Measurements from ENCODE around the gene CSRP1. TPM values are rescaled to one million over a fixed set of nuclear protein-coding genes. Genes with fewer than 3 reads are reported as not detected.
A peak's percentile ranks its signal among the peaks of the same experiment; 100 is the strongest.

The CSRP1 gene
- total RNA-seq, 4 donors from 2014 or later = 548 to 1,751 (median 1,444) TPM

DNA sequence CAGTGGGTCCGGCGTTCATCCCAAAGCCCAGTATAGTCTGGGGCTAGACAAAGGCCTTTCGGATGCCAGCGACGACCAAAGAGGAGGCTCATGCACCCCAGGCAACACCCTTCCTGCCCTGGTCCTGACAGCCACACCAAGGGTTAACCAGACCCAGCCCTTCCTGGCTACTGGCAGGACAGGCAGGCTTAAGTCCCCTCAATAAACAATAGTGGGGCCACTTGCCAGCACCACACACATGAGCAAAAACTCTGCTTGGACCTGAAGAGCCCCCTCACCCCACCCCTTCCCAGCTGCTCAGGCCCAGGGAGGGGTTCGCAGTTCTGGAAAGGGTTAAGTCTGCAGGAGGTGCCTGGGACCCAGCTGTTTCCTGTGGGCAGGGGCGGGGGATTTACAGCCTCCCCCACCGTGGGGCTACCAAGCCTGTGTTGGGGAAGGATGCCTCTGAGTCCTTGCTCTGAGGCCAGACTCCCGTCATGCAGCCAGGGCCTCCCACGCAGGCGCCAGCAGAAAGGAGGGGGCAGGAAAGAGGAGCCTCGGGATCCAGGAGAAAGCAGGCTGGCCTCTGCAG, 56.1 kb downstream of the CSRP1 start:
- DNase-seq (ENCODE audit: low spot score in 2 of 2) = no peak
- Histone ChIP-seq H3K27me3 (no peaks in the 10 kb centered on the region), H3K9me3 (no peaks in the 10 kb centered on the region), H3K4me3 (peak overlapping the region in 1 of 4 donors; percentile 13), H3K36me3 (no peaks in the 10 kb centered on the region), H3K27ac (peak overlapping the region; percentile 64 to 96 (median 84)), H3K4me1 (peaks cover 0 to 72% (median 32%) of the 10 kb centered on the region in 4 donors)
- WGBS, 2 donors = 7 to 11% methylated on average over 12 of the region's 12 CpGs
- TF ChIP-seq, protein P1, sequence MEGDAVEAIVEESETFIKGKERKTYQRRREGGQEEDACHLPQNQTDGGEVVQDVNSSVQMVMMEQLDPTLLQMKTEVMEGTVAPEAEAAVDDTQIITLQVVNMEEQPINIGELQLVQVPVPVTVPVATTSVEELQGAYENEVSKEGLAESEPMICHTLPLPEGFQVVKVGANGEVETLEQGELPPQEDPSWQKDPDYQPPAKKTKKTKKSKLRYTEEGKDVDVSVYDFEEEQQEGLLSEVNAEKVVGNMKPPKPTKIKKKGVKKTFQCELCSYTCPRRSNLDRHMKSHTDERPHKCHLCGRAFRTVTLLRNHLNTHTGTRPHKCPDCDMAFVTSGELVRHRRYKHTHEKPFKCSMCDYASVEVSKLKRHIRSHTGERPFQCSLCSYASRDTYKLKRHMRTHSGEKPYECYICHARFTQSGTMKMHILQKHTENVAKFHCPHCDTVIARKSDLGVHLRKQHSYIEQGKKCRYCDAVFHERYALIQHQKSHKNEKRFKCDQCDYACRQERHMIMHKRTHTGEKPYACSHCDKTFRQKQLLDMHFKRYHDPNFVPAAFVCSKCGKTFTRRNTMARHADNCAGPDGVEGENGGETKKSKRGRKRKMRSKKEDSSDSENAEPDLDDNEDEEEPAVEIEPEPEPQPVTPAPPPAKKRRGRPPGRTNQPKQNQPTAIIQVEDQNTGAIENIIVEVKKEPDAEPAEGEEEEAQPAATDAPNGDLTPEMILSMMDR (IDR thresholded peaks at IDR 0.05) = no peak
- TF ChIP-seq EP300 (IDR thresholded peaks at IDR 0.05) = peak in 1 of 2 donors; percentile 85

DNA sequence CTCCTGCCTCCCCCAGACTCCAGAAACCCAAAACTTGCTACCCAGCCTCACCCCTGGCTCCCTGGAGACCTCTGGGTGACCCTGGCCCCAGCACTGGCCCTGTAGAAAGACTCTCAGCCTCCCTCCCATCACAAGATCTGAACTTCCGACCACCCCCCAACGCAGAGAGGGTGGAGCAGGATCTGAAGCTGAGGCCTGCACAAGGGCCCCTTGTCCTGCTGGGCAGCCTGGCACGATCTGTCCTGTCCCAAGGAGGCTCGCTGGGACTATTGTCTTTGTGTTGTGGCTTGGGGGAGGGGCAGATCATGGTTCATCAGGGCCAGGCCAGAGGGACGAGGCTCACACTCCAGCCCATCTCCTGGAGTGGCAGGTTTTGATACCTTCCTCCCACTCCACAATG, 57.9 kb downstream of the CSRP1 start:
- TF ChIP-seq POLR2A (IDR thresholded peaks at IDR 0.05) = peak; percentile 18 to 20
- peak in 1 of 2 donors; percentile 95 for TF ChIP-seq EP300 (IDR thresholded peaks at IDR 0.05)
- TF ChIP-seq, protein P1 (IDR thresholded peaks at IDR 0.05) = no peak
- peaks cover 0 to 67% (median 25%) of the 10 kb centered on the region in 4 donors for H3K4me1 ChIP-seq
- H3K36me3 ChIP-seq = no peaks in the 10 kb centered on the region
- peak overlapping the region in 1 of 4 donors; percentile 8 for H3K4me3 ChIP-seq
- no peaks in the 10 kb centered on the region for H3K9me3 ChIP-seq
- H3K27me3 ChIP-seq = no peaks in the 10 kb centered on the region
- peak overlapping the region; percentile 64 to 96 (median 84) for H3K27ac ChIP-seq
- DNase-seq (ENCODE audit: low spot score in 2 of 2) = no peak
- WGBS, 2 donors = 40 to 41% methylated on average over 5 of the region's 5 CpGs

DNA sequence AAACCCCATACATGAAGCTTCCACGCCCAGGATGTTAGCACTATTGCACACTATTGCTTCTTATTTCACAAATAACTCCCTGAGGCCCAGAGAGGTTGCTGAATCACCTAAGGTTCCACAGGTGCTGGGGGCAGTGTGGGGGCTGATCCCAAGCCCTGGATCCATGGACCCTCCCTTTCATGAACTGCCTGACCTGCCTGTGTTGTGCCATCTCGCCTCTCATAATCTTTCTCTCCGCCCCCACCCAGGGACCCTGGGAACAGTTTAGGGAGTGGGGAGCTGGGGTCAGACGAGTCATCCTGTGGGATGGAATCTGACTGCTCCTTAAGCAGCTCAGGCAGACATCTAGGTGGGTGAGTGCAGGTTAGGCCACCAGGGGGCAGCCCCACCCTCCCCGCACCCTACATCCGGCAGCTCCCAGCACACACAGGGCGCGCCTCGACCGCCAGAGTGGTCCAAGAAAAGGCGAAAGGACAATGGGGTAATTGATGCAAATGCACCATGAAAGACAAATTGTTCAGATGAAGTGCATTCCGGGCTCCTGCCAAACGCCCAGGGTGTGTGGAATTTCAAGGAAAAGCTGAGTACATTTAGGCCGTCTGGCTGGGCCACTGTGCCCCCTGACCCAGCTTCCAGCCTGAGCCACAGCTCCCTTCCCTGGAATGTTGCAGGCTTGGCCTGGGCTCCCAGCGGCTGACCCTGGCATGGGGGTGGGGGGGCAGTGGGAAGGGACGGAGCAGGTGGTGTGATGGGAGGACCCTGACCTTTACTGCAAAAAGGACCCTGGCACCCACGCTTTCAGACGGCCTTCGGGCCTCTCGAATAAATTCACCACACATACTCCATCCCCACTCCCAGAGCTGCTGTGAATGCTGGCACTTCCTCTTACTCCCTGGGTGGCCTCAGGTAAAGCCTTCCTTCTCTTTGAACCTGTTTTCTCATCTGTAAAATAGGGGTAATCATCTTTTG, 58.7 kb downstream of the CSRP1 start:
- H3K4me3 ChIP-seq = peak overlapping the region in 1 of 4 donors; percentile 8
- H3K27ac ChIP-seq = peak overlapping the region; percentile 64 to 96 (median 84)
- no peaks in the 10 kb centered on the region for H3K27me3 ChIP-seq
- TF ChIP-seq, protein P1 (IDR thresholded peaks at IDR 0.05) = peak; percentile 78 to 96 (median 90)
- peak; percentile 92 to 97 for TF ChIP-seq EP300 (IDR thresholded peaks at IDR 0.05)
- peak in 1 of 2 donors; percentile 37 for TF ChIP-seq POLR2A (IDR thresholded peaks at IDR 0.05)
- H3K9me3 ChIP-seq = no peaks in the 10 kb centered on the region
- WGBS, 2 donors = 16 to 18% methylated on average over 19 to 20 of the region's 20 CpGs
- peak; percentile 75 to 82 for DNase-seq (ENCODE audit: low spot score in 2 of 2)
- H3K4me1 ChIP-seq = peaks cover 0 to 67% (median 25%) of the 10 kb centered on the region in 4 donors
- H3K36me3 ChIP-seq = no peaks in the 10 kb centered on the region

DNA sequence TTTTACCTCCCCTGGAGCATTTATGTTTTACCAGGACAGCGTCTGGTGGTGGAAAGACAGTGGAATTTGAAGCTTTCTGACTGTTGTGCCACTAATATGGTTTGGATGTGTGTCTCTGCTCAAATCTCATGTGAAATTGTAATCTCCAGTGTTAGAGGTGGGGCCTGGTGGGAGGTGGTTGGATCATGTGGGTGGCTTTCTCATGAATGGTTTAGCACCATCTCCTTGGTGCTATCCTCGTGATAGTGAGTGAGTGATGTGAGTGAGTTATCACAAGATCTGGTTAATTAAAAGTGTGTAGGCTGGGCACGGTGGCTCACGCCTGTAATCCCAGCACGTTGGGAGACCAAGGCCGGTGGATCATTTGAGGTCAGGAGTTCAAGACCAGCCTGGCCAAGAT, 61.6 kb downstream of the CSRP1 start:
- TF ChIP-seq, protein P1 (IDR thresholded peaks at IDR 0.05) = no peak
- TF ChIP-seq EP300 (IDR thresholded peaks at IDR 0.05) (no peak), POLR2A (IDR thresholded peaks at IDR 0.05) (no peak)

More for the DNA sequence above, 61.6 kb downstream of the CSRP1 start:
- peak overlapping the region in 2 of 4 donors; percentile 37 to 96 for H3K27ac ChIP-seq
- H3K36me3 ChIP-seq = no peaks in the 10 kb centered on the region
- peaks cover 0 to 3% (median 0%) of the 10 kb centered on the region in 4 donors for H3K9me3 ChIP-seq
- H3K4me1 ChIP-seq = peaks cover 0 to 47% (median 19%) of the 10 kb centered on the region in 4 donors
- DNase-seq (ENCODE audit: low spot score in 2 of 2) = no peak
- no peaks in the 10 kb centered on the region for H3K27me3 ChIP-seq
- WGBS, 2 donors = 82 to 83% methylated on average over 6 of the region's 6 CpGs
- H3K4me3 ChIP-seq = no peak overlapping the region

All from tibial nerve (tissue), 4 donors.